ENCODE data around the gene ZDHHC19. TPM values are rescaled to one million over a fixed set of nuclear protein-coding genes. Genes with fewer than 3 reads are reported as not detected.
"Not testable (repeated sequence)": the region's sequence is repeated elsewhere in the genome, so short reads cannot be mapped to it uniquely, and the experiment has no call there.

The ZDHHC19 gene
- total and polyA plus RNA-seq, 2 donors (not counting 1 experiment from before 2014, with no cell fraction given) = not detected

DNA sequence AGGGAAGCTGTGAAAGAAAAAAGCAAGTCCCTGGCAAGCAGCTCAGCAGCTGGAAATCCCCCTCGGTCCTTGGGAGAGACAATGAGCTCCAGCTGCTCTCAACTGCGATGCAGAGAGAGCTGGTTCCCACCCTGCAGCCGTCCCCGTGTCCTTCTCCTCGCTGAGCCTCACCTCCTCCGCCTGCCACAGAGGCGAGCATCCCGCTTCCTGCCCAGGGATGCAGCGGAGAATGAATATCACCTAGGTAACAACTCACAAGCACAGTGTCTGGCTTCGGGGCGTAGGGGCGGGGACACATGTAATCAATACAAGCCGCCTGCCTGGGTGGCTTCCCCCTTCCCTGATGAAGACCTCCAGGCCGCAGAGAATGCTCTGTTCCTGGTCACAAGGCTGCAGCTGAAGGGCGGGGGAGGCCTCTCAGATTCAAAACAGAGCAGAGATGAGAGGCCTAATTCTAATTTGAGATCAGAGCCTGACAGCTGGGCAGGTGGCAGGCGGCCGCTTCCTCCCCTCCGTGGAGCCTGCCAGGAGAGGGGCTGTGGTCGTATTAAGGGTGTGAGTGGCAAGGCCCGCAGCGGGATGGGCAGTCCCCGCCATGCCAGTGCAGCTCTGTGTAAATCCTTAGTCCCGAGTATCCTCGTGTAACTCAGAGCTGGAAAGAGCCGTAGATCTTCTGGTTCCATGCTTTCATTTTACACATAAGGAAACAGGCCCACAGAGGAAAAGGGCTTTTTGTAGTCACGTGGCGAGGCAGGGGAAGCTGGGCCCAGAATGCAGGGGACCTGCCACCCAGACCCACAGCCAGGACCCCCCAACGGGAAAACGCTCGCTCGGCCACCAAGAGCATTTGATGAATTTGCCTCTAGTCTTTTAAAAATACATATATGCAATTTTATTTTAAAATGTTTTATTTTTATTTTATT, 24.3 kb downstream of the ZDHHC19 start:
- no peak overlapping the region for H3K4me3 ChIP-seq (replicated peaks in 1 of 4; ENCODE audit: control extremely low read depth in 1 of 4, insufficient read depth in 1 of 4, low read depth in 3 of 4, low read length in 4 of 4)
- H3K9ac ChIP-seq (ENCODE audit: insufficient read depth, low read length) = no peak overlapping the region
- TF ChIP-seq, protein P1, sequence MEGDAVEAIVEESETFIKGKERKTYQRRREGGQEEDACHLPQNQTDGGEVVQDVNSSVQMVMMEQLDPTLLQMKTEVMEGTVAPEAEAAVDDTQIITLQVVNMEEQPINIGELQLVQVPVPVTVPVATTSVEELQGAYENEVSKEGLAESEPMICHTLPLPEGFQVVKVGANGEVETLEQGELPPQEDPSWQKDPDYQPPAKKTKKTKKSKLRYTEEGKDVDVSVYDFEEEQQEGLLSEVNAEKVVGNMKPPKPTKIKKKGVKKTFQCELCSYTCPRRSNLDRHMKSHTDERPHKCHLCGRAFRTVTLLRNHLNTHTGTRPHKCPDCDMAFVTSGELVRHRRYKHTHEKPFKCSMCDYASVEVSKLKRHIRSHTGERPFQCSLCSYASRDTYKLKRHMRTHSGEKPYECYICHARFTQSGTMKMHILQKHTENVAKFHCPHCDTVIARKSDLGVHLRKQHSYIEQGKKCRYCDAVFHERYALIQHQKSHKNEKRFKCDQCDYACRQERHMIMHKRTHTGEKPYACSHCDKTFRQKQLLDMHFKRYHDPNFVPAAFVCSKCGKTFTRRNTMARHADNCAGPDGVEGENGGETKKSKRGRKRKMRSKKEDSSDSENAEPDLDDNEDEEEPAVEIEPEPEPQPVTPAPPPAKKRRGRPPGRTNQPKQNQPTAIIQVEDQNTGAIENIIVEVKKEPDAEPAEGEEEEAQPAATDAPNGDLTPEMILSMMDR (conservative IDR thresholded peaks at IDR 0.05 in 1 of 2, IDR thresholded peaks at IDR 0.05 in 1 of 2; ENCODE audit: low read depth in 1 of 2, low read length in 2 of 2) = no peak
- TF ChIP-seq EZH2 (IDR thresholded peaks at IDR 0.05; ENCODE audit: low read length, missing control alignments) = no peak
- no peaks in the 10 kb centered on the region for H3K9me3 ChIP-seq (ENCODE audit: control insufficient read depth, insufficient read depth, low read depth, low read length)
- no peaks in the 10 kb centered on the region for H3K27me3 ChIP-seq (ENCODE audit: control insufficient read depth, insufficient read depth, low read length)
- H3K27ac ChIP-seq (ENCODE audit: insufficient read depth, low read length) = no peak overlapping the region
- no peaks in the 10 kb centered on the region for H3K4me1 ChIP-seq (ENCODE audit: control insufficient read depth, extremely low read depth, insufficient read depth, low read length)
- no peak for DNase-seq (ENCODE audit: low read depth in 2 of 2)
- peak overlapping the region; percentile 46 for H2AFZ ChIP-seq (ENCODE audit: low read length)
- H3K36me3 ChIP-seq (ENCODE audit: control insufficient read depth, insufficient read depth, low read length) = no peaks in the 10 kb centered on the region
- H4K20me1 ChIP-seq (ENCODE audit: control insufficient read depth, extremely low read depth, insufficient read depth, low read length) = no peaks in the 10 kb centered on the region
- H3K79me2 ChIP-seq (ENCODE audit: control insufficient read depth, insufficient read depth, low read length) = no peaks in the 10 kb centered on the region
- peak overlapping the region; percentile 44 for H3K4me2 ChIP-seq (ENCODE audit: extremely low read depth, insufficient read depth, low read length)

DNA sequence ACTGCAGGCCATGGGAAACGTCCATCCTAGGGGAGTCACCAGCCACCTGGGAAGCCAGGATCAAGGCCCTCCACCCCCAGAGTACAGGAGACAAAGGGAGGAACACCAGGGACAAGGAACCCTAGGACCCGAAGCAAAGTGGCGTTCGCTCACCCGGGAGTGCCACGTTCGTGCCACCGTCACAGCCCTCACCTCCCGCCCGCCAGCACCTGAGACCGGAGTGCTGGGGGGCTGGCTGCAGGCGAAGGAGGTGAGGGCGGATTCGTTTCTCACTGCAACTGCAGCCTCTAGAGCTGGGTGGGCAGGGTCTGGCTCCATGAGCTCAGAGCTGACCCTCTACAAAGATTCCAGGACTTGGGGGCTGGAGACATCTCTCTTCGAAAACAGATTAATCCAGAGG, 26.3 kb downstream of the ZDHHC19 start:
- H3K79me2 ChIP-seq (ENCODE audit: control insufficient read depth, insufficient read depth, low read length) = no peaks in the 10 kb centered on the region
- TF ChIP-seq, protein P1 (conservative IDR thresholded peaks at IDR 0.05 in 1 of 2, IDR thresholded peaks at IDR 0.05 in 1 of 2; ENCODE audit: low read depth in 1 of 2, low read length in 2 of 2) = no peak
- no peak for TF ChIP-seq EZH2 (IDR thresholded peaks at IDR 0.05; ENCODE audit: low read length, missing control alignments)
- no peaks in the 10 kb centered on the region for H3K9me3 ChIP-seq (ENCODE audit: control insufficient read depth, insufficient read depth, low read depth, low read length)
- H3K9ac ChIP-seq (ENCODE audit: insufficient read depth, low read length) = no peak overlapping the region
- H3K4me3 ChIP-seq (replicated peaks in 1 of 4; ENCODE audit: control extremely low read depth in 1 of 4, insufficient read depth in 1 of 4, low read depth in 3 of 4, low read length in 4 of 4) = no peak overlapping the region
- H4K20me1 ChIP-seq (ENCODE audit: control insufficient read depth, extremely low read depth, insufficient read depth, low read length) = no peaks in the 10 kb centered on the region
- no peaks in the 10 kb centered on the region for H3K4me1 ChIP-seq (ENCODE audit: control insufficient read depth, extremely low read depth, insufficient read depth, low read length)
- no peaks in the 10 kb centered on the region for H3K27me3 ChIP-seq (ENCODE audit: control insufficient read depth, insufficient read depth, low read length)
- no peak for DNase-seq (ENCODE audit: low read depth in 2 of 2)
- H3K27ac ChIP-seq (ENCODE audit: insufficient read depth, low read length) = no peak overlapping the region
- no peak overlapping the region for H3K4me2 ChIP-seq (ENCODE audit: extremely low read depth, insufficient read depth, low read length)
- no peak overlapping the region for H2AFZ ChIP-seq (ENCODE audit: low read length)
- no peaks in the 10 kb centered on the region for H3K36me3 ChIP-seq (ENCODE audit: control insufficient read depth, insufficient read depth, low read length)

DNA sequence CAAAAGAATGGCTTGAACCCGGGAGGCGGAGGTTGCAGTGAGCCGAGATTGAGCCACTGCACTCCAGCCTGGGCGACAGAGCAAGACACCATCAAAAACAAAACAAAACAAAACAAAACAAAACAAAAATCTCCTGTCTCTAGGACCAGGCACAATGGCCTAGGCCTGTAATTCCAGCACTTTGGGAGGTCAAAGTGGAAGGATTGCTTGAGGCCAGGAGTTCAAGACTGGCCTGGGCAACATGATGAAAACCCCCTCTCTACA, 27.1 kb downstream of the ZDHHC19 start:
- not testable (repeated sequence) for H3K4me3 ChIP-seq (replicated peaks in 1 of 4; ENCODE audit: control extremely low read depth in 1 of 4, insufficient read depth in 1 of 4, low read depth in 3 of 4, low read length in 4 of 4); H3K9ac ChIP-seq (ENCODE audit: insufficient read depth, low read length); H2AFZ ChIP-seq (ENCODE audit: low read length); H3K36me3 ChIP-seq (ENCODE audit: control insufficient read depth, insufficient read depth, low read length); H3K27me3 ChIP-seq (ENCODE audit: control insufficient read depth, insufficient read depth, low read length); H3K27ac ChIP-seq (ENCODE audit: insufficient read depth, low read length); H3K9me3 ChIP-seq (ENCODE audit: control insufficient read depth, insufficient read depth, low read depth, low read length); H3K4me1 ChIP-seq (ENCODE audit: control insufficient read depth, extremely low read depth, insufficient read depth, low read length); DNase-seq (ENCODE audit: low read depth in 2 of 2); H3K4me2 ChIP-seq (ENCODE audit: extremely low read depth, insufficient read depth, low read length); H3K79me2 ChIP-seq (ENCODE audit: control insufficient read depth, insufficient read depth, low read length); H4K20me1 ChIP-seq (ENCODE audit: control insufficient read depth, extremely low read depth, insufficient read depth, low read length)
